ENCODE results near the gene TBC1D8B.

DNA sequence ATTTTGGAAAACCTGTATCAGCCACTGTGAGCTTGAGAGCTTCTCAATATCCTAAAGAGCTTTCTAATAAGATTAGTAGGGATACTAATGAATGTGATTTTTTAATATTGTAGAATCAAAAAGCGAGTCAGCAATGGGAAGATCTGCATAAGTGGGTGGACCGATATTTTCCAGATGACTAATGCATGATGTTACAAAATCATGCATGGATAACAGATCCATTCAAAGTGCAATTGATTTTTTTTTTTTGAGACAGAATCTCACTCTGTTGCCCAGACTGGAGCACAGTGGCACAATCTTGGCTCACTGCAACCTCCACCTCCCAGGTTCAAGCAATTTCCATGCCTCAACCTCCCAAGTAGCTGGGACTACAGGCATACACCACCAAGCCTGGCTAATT is 110.4 kb downstream of the TBC1D8B start:
- TF ChIP-seq EZH2 (conservative IDR thresholded peaks at IDR 0.05; ENCODE audit: low read depth, low read length) (no peak), POLR2AphosphoS5 (IDR thresholded peaks at IDR 0.05; ENCODE audit: low read depth, low read length) (no peak), ZNF17 (CRISPR knock-in tag; IDR thresholded peaks at IDR 0.05) (no peak), CBX2 (IDR thresholded peaks at IDR 0.05; ENCODE audit: low read depth, low read length) (no peak), CBX2 (CRISPR knock-in tag; IDR thresholded peaks at IDR 0.05; ENCODE audit: low read depth) (no peak)

Measured in HepG2 (cell line).